ENCODE measurements around the gene CXCL12.

DNA sequence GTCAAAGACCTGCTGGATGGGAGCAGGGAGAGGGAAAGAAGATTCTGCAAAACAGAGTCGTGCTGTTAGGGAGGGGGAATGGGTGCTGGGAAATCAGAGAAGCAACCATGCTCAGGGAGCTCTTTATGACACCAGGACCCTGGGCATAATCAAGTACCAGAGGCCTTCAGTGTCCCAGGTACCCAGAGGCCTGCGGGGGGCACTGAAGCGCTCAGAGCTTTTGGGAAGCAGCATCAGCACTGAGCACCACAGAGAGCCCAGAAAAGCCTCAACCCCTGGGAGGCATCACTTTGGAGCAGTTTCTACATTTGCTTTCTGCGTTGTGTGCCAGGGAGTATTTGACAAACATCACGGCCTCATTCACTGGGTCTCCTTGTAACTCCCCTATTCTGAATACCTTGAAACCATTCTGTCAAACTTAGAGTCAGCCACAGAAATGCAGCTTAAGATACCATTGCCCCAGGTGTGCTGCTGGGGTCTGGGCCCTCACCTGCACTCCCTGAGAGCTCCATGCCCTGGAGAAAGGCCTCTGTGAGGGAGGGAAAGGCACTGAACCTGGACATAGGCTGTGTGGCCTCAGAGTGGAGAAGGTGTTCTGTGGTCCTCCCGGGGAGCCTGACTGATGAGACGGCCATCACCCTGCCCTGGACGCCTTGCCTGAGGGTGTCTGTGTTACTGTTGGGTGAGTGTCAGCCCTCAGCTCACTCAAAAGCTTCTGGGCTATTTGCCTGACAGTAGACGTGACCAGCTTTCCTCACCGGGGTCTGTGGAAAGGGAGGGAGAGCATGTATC, 37.1 kb downstream of the CXCL12 start:
- no peak for TF ChIP-seq CTCF (IDR thresholded peaks at IDR 0.05; ENCODE audit: low read depth, low read length, missing input control)
- TF ChIP-seq YY1 (IDR thresholded peaks at IDR 0.05) = no peak
- TF ChIP-seq SP1 (IDR thresholded peaks at IDR 0.05) = no peak
- no peak for TF ChIP-seq NR2F2 (IDR thresholded peaks at IDR 0.05)
- no peak for TF ChIP-seq RAD21 (IDR thresholded peaks at IDR 0.05)
- no peak for TF ChIP-seq ZBTB33 (IDR thresholded peaks at IDR 0.05)
- TF ChIP-seq JUND (IDR thresholded peaks at IDR 0.05) = no peak
- TF ChIP-seq TAF1 (conservative IDR thresholded peaks at IDR 0.05) = no peak
- no peak for TF ChIP-seq MAX (IDR thresholded peaks at IDR 0.05)
- TF ChIP-seq REST (IDR thresholded peaks at IDR 0.05) = no peak
- TF ChIP-seq GABPA (IDR thresholded peaks at IDR 0.05 in 1 of 2, conservative IDR thresholded peaks at IDR 0.05 in 1 of 2) = no peak
- TF ChIP-seq, protein P1, sequence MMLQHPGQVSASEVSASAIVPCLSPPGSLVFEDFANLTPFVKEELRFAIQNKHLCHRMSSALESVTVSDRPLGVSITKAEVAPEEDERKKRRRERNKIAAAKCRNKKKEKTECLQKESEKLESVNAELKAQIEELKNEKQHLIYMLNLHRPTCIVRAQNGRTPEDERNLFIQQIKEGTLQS (IDR thresholded peaks at IDR 0.05) = no peak
- no peak for TF ChIP-seq RXRA (IDR thresholded peaks at IDR 0.05)
